ENCODE results near the gene MYO1C.
A peak's percentile ranks its signal among the peaks of the same experiment; 100 is the strongest.

The MYO1C gene

DNA sequence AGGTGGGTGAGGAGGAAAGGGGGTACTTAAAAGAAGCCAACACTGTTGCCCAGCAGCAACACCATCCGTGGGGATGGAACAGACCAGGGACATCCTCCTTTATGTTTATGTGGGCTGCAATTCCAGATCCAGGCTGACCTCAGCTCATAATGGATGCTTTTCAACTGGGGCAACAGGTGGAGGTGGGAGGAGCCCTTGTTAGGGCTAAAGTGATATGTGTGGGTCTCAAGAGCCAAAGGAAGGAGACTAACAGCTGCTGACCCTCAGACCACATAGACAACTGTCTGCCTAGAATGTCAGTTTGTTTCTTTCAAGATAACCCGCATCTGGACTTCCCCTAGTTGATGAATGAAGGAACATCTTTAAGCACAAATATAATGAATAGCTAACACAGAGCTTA, 25.9 kb upstream of the MYO1C start:
- ATAC-seq, result no peak

DNA sequence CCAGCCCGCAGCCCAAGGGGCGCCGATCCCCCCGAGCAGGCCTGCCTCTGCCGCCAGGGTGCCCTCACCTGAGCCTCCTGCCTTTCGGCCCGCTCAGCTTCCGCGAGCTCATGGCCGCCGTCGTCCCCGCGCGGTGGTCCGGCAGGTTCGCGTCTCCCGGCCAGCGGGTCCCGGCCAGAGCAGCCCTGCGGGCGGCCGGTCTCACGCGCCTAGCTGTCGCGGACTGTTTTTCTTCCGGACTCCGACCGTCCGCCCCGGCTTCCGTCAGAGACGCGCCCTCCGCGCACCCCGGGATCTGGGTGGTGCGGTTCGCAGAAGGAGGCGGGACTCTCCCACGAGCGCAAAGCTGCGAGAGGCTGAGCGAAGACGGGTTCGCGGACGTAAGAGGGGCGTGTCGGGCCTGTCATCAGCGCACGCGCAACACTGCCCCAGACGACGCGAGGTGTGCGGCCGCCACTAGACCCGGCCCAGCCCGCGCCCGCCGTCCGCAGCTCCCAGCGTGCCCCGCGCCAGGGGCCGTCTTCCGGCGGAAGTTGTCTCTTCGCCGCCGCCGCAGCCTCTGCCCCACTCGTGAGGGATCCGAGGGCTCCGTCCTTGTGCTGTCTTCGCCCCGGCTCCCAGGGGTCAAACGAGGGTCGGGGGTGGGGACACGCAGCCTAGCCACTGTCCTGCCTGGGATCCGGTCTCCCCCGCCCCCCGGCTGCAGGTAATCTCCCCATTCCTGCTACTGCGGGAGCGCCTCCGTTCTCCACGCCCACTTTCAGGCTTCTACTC, 24.1 kb upstream of the MYO1C start, which contains the start of gene INPP5K:
TSS of gene INPP5K (minus strand) at position 225 of the 774 bp plus-strand sequence. CDS start at position 112, 113 bp downstream.
- peak; percentile 91 for ATAC-seq
- TF ChIP-seq, protein P1, sequence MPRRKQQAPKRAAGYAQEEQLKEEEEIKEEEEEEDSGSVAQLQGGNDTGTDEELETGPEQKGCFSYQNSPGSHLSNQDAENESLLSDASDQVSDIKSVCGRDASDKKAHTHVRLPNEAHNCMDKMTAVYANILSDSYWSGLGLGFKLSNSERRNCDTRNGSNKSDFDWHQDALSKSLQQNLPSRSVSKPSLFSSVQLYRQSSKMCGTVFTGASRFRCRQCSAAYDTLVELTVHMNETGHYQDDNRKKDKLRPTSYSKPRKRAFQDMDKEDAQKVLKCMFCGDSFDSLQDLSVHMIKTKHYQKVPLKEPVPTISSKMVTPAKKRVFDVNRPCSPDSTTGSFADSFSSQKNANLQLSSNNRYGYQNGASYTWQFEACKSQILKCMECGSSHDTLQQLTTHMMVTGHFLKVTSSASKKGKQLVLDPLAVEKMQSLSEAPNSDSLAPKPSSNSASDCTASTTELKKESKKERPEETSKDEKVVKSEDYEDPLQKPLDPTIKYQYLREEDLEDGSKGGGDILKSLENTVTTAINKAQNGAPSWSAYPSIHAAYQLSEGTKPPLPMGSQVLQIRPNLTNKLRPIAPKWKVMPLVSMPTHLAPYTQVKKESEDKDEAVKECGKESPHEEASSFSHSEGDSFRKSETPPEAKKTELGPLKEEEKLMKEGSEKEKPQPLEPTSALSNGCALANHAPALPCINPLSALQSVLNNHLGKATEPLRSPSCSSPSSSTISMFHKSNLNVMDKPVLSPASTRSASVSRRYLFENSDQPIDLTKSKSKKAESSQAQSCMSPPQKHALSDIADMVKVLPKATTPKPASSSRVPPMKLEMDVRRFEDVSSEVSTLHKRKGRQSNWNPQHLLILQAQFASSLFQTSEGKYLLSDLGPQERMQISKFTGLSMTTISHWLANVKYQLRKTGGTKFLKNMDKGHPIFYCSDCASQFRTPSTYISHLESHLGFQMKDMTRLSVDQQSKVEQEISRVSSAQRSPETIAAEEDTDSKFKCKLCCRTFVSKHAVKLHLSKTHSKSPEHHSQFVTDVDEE (CRISPR knock-in tag; IDR thresholded peaks at IDR 0.05), result no peak
- TF ChIP-seq GLIS3 (CRISPR knock-in tag; IDR thresholded peaks at IDR 0.05), result 0 out of 2 replicates have a peak, but pooled peaks have one; percentile 54
- no peak for TF ChIP-seq ZFP30 (CRISPR knock-in tag; IDR thresholded peaks at IDR 0.05)

More for the DNA sequence above, 25.9 kb upstream of the MYO1C start:
- no peak for TF ChIP-seq CSDC2 (CRISPR knock-in tag; IDR thresholded peaks at IDR 0.05)
- no peak for TF ChIP-seq ZNF70 (CRISPR knock-in tag; IDR thresholded peaks at IDR 0.05)
- TF ChIP-seq ZFP3 (CRISPR knock-in tag; IDR thresholded peaks at IDR 0.05), result no peak
- no peak for TF ChIP-seq ZC3H10 (CRISPR knock-in tag; IDR thresholded peaks at IDR 0.05)
- TF ChIP-seq, protein P2, sequence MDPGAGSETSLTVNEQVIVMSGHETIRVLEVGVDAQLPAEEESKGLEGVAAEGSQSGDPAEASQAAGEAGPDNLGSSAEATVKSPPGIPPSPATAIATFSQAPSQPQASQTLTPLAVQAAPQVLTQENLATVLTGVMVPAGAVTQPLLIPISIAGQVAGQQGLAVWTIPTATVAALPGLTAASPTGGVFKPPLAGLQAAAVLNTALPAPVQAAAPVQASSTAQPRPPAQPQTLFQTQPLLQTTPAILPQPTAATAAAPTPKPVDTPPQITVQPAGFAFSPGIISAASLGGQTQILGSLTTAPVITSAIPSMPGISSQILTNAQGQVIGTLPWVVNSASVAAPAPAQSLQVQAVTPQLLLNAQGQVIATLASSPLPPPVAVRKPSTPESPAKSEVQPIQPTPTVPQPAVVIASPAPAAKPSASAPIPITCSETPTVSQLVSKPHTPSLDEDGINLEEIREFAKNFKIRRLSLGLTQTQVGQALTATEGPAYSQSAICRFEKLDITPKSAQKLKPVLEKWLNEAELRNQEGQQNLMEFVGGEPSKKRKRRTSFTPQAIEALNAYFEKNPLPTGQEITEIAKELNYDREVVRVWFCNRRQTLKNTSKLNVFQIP (CRISPR knock-in tag; IDR thresholded peaks at IDR 0.05; ENCODE audit: borderline replicate concordance, low read depth), result no peak
- TF ChIP-seq ISL1 (CRISPR knock-in tag; IDR thresholded peaks at IDR 0.05), result no peak
- TF ChIP-seq, protein P3, sequence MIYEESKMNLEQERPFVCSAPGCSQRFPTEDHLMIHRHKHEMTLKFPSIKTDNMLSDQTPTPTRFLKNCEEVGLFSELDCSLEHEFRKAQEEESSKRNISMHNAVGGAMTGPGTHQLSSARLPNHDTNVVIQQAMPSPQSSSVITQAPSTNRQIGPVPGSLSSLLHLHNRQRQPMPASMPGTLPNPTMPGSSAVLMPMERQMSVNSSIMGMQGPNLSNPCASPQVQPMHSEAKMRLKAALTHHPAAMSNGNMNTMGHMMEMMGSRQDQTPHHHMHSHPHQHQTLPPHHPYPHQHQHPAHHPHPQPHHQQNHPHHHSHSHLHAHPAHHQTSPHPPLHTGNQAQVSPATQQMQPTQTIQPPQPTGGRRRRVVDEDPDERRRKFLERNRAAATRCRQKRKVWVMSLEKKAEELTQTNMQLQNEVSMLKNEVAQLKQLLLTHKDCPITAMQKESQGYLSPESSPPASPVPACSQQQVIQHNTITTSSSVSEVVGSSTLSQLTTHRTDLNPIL (CRISPR knock-in tag; IDR thresholded peaks at IDR 0.05; ENCODE audit: low read depth), result no peak
- no peak for TF ChIP-seq GLIS3 (CRISPR knock-in tag; IDR thresholded peaks at IDR 0.05)

DNA sequence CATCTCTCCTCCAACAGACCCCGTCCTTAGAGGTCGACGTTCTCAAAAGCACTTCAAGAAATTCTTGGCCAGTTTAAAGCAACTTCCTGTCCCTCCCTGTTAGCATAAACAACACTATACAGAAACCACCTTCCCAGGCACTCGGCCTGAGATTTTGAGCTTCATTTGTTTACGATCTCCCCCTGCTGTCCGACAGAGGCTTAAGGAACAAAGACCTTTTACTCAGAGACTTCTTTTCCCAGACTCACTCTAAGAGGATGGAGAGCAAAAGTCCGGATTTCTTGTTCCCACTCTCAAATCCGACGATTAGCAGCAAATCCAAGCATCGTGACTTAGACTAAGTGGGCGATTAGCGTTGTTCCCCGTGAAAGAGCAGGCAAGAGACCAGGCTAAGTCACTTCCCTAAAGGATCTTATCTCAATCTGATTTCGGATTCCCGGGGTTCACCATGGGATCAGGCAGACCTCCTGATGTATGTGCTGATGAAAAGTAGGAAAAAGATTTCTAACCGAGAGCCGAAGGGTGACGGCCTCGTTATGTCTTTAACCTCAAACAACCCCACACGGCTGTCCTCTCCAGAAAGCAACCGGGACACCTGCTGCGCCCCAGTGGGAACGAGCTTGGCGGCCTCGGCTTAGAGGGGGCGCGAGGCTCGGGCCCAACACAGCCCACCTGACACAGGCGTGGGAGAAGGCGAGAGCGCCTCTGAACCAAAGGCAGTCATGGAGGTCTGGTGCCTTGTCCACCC, 23.3 kb upstream of the MYO1C start:
- peak; percentile 70 for ATAC-seq
- TF ChIP-seq RARB (CRISPR knock-in tag; IDR thresholded peaks at IDR 0.05) (no peak), ARNTL (CRISPR knock-in tag; IDR thresholded peaks at IDR 0.05; ENCODE audit: borderline replicate concordance, low read depth) (no peak), ZC3H10 (CRISPR knock-in tag; IDR thresholded peaks at IDR 0.05) (no peak), ZNF70 (CRISPR knock-in tag; IDR thresholded peaks at IDR 0.05) (no peak)

DNA sequence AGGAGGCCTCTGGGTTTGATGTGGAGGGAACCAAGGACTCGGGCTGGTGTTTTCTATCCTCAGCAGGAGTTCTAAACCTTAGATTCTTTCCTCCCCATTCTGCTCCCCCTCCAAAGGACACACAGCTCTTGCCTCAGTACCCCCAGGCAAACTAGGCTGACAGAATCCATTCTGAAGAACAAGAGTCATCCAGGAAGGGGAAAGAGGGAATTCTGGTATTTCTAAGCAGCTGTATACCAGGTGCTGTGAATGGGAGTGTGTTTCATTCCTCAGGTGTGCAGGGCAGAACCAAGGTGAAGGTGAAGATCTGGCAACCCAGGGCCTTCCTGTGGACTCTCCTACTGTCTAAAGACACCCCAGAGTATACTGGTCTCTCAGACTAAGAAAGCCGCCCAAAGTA, 19.9 kb upstream of the MYO1C start:
- ATAC-seq, result no peak
- TF ChIP-seq CSDC2 (CRISPR knock-in tag; IDR thresholded peaks at IDR 0.05) (no peak), ZFP30 (CRISPR knock-in tag; IDR thresholded peaks at IDR 0.05) (no peak), SNAI2 (CRISPR knock-in tag; IDR thresholded peaks at IDR 0.05) (no peak), RARB (CRISPR knock-in tag; IDR thresholded peaks at IDR 0.05) (no peak), OSR1 (CRISPR knock-in tag; IDR thresholded peaks at IDR 0.05) (no peak), ARNTL (CRISPR knock-in tag; IDR thresholded peaks at IDR 0.05; ENCODE audit: borderline replicate concordance, low read depth) (no peak)
- TF ChIP-seq, protein P2 (CRISPR knock-in tag; IDR thresholded peaks at IDR 0.05; ENCODE audit: borderline replicate concordance, low read depth), result no peak
- TF ChIP-seq, protein P4, sequence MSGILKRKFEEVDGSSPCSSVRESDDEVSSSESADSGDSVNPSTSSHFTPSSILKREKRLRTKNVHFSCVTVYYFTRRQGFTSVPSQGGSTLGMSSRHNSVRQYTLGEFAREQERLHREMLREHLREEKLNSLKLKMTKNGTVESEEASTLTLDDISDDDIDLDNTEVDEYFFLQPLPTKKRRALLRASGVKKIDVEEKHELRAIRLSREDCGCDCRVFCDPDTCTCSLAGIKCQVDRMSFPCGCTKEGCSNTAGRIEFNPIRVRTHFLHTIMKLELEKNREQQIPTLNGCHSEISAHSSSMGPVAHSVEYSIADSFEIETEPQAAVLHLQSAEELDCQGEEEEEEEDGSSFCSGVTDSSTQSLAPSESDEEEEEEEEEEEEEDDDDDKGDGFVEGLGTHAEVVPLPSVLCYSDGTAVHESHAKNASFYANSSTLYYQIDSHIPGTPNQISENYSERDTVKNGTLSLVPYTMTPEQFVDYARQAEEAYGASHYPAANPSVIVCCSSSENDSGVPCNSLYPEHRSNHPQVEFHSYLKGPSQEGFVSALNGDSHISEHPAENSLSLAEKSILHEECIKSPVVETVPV (CRISPR knock-in tag; IDR thresholded peaks at IDR 0.05), result no peak

Measured in SK-N-SH treated with all-trans-retinoic acid at 6 μM for 48 hours (cell line).